Right ventricle myocardium superior (tissue), 1 donor: ENCODE measurements around the gene RALGAPB. TPM values are rescaled to one million over a fixed set of nuclear protein-coding genes. Genes with fewer than 3 reads are reported as not detected.
"Not testable (repeated sequence)": the region's sequence is repeated elsewhere in the genome, so short reads cannot be mapped to it uniquely, and the experiment has no call there.

Experiments
- ATAC-seq: fragments of 200-7000 bp; cut with Tn5 transposase; one replicate; pipeline ENCODE4 v1.9.1; 2020; ENCODE audit warnings: mild to moderate bottlenecking; ENCODE audit not compliant: poor library complexity
- DNase-seq: peaks from one replicate; pipeline ENCODE4 v3.0.0-alpha.2; 2020
- intact Hi-C: fragments of 100-400 bp; cut with DNase I; formaldehyde crosslinking; loops from one replicate; pipeline ENCODE4 v1.11.2; 2022
- total RNA-seq: library from RNA; stranded (reverse); fragmentation: NEBNext Ultra II Directional; extraction: Animal tissue kit (Norgen Biotek cat#: 25700); gene quantifications from one replicate; pipeline ENCODE4 v1.2.1, GENCODE V29; 2021
- donor health status: DM: no; HTN: yes; CAD: no; lungs with severe emphysema.

Gene RALGAPB
- total RNA-seq, 1 donor from 2014 or later = 21.5 TPM

DNA sequence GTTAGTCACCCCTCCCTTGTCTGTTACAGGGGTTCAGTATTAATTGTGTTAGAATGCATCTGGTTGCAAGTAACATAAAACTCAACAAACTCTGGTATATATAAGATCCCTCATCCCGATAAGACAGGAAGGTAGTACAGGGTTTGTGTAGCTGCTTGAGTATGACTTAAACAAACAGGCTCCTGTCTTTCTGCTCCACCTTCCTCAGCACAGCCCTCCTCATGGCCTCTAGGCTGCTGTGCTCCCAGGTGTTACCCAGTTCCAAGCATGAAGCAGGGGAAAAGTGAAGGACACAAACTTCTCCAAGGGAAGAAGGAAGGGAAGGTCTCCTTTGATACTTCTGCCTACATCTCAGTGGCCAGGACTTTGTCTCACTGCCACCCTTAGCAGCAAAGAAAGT is 1.4 kb upstream of the RALGAPB start:
- intact Hi-C loops = no loop called here
- DNase-seq (no peak), ATAC-seq (no peak)

DNA sequence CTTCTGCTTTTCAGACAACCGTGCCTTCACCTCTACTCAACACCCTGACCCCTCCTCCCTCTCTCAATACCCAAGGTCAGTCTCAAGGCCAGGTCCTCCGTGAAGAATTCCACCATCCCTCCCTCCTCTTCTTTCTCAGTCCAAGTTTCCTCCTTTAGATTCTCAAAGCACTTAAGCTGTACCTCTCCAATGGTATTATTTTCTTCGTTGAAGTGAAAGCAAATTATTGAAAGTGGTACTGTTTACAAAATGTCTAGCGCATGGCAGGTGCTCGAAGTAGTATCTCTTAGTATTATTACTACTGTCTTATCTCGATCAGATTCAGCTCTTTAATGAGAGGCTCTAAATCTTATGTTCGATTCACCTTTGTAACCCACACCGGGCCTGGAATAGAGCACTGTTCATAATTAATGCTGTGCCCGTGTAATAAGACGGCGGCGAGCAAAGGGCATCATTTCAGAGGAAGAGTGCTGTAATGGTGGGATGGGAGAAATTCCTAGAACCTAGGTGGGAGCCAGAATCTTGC is 593 bp upstream of the RALGAPB start:
- intact Hi-C loops = no loop called here
- ATAC-seq = no peak

GRCh38 chr20:38473367-38473795 is 738 bp downstream of the RALGAPB start:
- intact Hi-C loops = no loop called here
- no peak for ATAC-seq
- DNase-seq = peak; percentile 50

More for the DNA sequence above, 593 bp upstream of the RALGAPB start:
- DNase-seq = no peak

- no peak for ATAC-seq
- no peak for DNase-seq
- intact Hi-C loops = no loop called here
Measured at GRCh38 chr20:38477747-38478146, 5.1 kb downstream of the RALGAPB start.

DNA sequence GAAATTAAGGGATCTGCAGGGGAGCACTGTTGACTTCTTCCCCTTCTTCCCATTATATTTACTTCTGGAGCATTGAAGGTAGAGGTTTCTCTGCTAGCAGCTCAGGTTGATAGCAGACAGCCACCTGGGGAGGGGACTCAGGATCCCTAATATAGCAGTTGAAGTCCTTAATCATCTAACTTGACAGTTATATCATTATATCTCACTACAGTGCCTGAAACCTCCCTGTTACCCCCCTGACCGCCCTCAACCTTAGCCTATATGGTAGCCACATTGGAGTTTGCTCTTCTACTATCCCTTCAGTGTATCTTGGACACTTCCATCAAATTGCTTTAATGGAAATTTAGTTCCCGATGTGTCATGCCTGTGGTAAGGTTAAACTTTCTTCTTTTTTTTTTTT is 7.0 kb downstream of the RALGAPB start:
- intact Hi-C loops = no loop called here
- DNase-seq (no peak), ATAC-seq (no peak)

DNA sequence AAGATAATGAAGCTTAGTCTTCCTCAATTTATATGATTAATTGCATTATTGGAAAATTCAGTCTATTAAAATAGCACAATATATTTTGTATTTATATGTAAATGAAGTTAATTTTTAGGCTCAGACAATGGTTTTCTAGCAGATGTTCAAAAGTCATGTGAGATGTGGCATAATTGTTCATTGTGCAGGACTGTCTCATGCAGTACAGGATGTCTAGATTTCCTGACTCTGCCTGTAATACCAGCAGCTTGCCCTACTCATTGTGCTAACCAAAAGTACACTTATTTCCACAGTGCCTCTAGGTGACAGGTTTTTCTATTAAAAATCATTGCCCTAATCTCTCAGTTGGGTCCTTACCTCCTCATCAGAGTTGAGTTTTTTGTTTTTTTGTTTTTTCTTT is 12.4 kb downstream of the RALGAPB start:
- ATAC-seq (no peak), DNase-seq (no peak)
- intact Hi-C loops = no loop called here

DNA sequence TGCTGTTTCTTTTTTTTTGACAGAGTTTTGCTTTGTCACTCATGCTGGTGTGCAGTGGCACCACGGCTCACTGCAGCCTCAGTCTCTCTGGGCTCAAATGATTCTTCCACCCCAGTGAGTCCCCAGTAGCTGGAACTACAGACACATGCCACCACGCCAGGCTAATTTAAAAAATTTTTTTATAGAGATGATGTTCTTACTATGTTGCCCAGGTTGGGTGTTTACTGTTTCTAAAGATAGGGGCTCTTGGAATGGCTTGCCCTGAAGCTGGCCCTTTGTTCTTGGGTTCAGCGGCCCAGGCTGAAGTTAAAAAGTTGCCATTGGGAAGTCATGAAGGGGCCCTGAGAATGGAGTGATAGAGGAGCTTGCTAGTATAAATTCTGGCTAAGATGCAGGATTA is 16.5 kb downstream of the RALGAPB start:
- intact Hi-C loops = no loop called here
- no peak for ATAC-seq
- DNase-seq = no peak

DNA sequence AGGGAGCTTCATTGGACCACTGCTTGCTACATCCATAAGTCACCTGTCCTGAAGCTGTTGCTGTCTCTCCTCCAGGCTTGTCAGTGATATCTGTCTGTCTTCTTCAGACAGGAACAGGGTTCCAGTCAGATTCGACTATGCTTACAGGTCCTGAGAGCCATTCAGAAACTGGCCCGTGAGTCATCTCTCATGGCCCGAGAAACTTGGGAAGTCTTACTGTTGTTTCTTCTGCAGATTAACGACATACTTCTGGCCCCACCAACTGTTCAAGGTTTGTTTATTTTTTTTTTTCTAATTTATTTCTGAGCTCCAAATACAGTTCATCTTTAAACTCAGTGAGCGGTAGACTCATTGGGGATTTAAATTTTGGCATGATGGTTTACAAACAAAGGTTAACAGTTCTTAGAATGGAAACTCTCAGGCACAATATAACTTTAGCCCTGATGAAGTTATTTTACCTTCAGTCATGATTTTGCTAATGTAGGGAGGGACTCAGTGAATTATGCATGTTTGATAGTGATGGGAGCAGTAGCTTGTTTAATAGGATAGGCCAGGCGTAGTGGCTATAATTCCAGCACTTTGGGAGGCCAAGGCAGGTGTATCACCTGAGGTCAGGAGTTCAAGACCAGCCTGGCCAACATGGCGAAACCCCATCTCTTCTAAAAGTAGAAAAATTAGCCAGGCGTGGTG is 24.7 kb downstream of the RALGAPB start:
- no peak for ATAC-seq
- intact Hi-C loops = no loop called here

GRCh38 chr20:38498909-38499308 is 26.3 kb downstream of the RALGAPB start:
- ATAC-seq = no peak
- intact Hi-C loops = no loop called here
- DNase-seq = no peak

More for the DNA sequence above, 24.7 kb downstream of the RALGAPB start:
- DNase-seq = no peak

GRCh38 chr20:38499366-38499765 is 26.7 kb downstream of the RALGAPB start:
- intact Hi-C loops = no loop called here
- ATAC-seq (no peak), DNase-seq (no peak)

- DNase-seq (no peak), ATAC-seq (no peak)
- intact Hi-C loops = no loop called here
Measured at GRCh38 chr20:38501858-38502436, 29.3 kb downstream of the RALGAPB start.

- DNase-seq (no peak), ATAC-seq (no peak)
- intact Hi-C loops = no loop called here
Measured at GRCh38 chr20:38504368-38505090, 31.9 kb downstream of the RALGAPB start.

GRCh38 chr20:38505091-38505455 is 32.4 kb downstream of the RALGAPB start:
- ATAC-seq (no peak), DNase-seq (no peak)
- intact Hi-C loops = no loop called here

DNA sequence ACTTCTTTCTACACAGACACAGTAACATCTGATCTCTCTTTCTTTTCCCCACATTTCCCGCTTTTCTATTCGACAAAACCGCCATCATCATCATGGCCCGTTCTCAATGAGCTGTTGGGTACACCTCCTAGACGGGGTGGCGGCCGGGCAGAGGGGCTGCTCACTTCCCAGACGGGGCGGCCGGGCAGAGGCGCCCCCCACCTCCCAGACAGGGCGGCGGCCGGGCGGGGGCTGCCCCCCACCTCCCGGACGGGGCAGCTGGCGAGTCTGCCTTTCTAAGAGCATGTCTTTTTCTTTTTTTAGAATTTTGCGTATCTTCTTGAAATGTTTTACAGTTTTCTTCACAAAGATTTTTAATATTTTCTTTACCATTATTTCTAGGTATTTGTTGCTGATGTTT is 39.1 kb downstream of the RALGAPB start:
- ATAC-seq, intact Hi-C loops, DNase-seq: not testable (repeated sequence)

DNA sequence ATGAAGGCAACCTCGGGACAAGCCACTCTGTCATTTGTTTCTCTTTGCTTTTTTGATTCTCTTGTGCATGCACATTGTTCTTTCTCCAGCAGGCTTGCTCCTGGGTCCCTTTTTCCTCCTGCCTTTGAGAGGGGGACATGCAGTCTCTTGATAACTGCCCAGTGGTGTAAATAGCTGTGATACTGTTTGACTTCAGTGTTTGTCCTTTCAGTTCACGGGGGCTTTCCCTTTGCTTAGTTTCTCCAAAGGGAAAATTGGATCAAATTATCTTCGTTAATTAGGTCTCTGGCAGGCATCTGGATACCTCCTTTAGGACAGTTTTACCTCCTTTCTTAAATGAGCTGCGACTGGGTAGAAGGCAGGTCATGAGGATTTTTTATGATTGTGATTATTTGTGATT is 41.5 kb downstream of the RALGAPB start:
- intact Hi-C loops = no loop called here
- no peak for ATAC-seq
- no peak for DNase-seq

DNA sequence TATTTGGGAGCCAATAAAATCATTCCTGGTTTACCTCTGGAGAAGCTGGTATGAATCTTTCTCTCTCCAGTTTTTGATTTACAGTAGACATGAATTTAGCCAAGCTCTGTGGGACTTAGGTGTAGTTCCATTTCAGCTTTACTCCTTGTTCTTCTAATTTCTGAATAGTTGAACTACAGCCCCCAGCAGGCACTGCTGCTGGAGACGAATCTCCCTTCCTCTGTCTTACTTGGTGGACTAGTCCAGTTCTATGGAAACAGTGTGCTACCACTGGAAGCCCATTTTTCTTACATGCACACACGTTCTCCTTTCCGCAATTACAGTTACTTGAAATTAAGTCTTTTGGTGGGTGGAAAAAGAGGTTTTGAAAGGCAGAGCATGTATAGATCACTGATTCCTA is 42.3 kb downstream of the RALGAPB start:
- no peak for DNase-seq
- intact Hi-C loops = no loop called here
- no peak for ATAC-seq

DNA sequence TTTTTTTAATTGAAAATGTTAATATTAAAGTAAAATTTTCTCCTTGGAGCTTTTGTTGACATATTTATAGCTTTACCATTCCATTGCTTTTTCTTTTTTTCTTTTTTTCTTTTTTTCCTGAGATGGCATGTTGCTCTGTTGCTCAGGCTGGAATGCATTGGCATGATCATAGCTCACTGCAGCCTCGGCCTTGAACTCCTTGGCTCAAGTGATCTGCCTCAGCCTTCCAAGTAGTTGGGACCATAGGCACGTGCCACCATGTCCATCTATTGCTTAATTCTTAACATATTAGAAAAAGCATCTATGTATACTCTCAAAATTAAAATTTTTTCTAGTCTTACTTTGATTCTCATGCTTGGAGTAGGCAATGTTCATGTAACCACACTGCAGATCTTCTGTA is 43.0 kb downstream of the RALGAPB start:
- intact Hi-C loops = no loop called here
- ATAC-seq (no peak), DNase-seq (no peak)

GRCh38 chr20:38519426-38519825 is 46.8 kb downstream of the RALGAPB start:
- intact Hi-C loops = no loop called here

GRCh38 chr20:38520261-38520660 is 47.6 kb downstream of the RALGAPB start:
- ATAC-seq = no peak
- no peak for DNase-seq
- intact Hi-C loops = no loop called here

More at GRCh38 chr20:38519426-38519825, 46.8 kb downstream of the RALGAPB start:
- no peak for DNase-seq
- ATAC-seq = no peak

- ATAC-seq (no peak), DNase-seq (no peak)
- intact Hi-C loops = no loop called here
Measured at GRCh38 chr20:38523697-38524096, 51.1 kb downstream of the RALGAPB start.
